HG02610 (cell line): Measurements from ENCODE around the gene SMYD3.

Experiments used
- ATAC-seq: cut with Tn5 transposase; IDR thresholded peaks from one replicate; pipeline ENCODE4 v1.9.1; 2021; ENCODE audit warnings: mild to moderate bottlenecking, moderate library complexity; ENCODE audit not compliant: unreplicated experiment

Gene SMYD3

GRCh38 chr1:246158131-246158530 is 348.9 kb downstream of the SMYD3 start:
- no peak for ATAC-seq

GRCh38 chr1:246157516-246157915 is 349.6 kb downstream of the SMYD3 start:
- ATAC-seq, result no peak

GRCh38 chr1:246156847-246157246 is 350.2 kb downstream of the SMYD3 start:
- ATAC-seq, result no peak

GRCh38 chr1:246155923-246156322 is 351.2 kb downstream of the SMYD3 start:
- ATAC-seq, result no peak

GRCh38 chr1:246153796-246154212 is 353.3 kb downstream of the SMYD3 start:
- no peak for ATAC-seq

- ATAC-seq, result no peak
Measured at GRCh38 chr1:246152986-246153431, 354.1 kb downstream of the SMYD3 start.

- no peak for ATAC-seq
Measured at GRCh38 chr1:246151796-246152434, 355.2 kb downstream of the SMYD3 start.

- no peak for ATAC-seq
Measured at GRCh38 chr1:246149543-246149942, 357.5 kb downstream of the SMYD3 start.

- ATAC-seq, result no peak
Measured at GRCh38 chr1:246147524-246148461, 359.3 kb downstream of the SMYD3 start.

GRCh38 chr1:246146804-246147523 is 360.1 kb downstream of the SMYD3 start:
- ATAC-seq, result no peak

GRCh38 chr1:246145900-246146299 is 361.2 kb downstream of the SMYD3 start:
- no peak for ATAC-seq

- no peak for ATAC-seq
Measured at GRCh38 chr1:246144931-246145330, 362.1 kb downstream of the SMYD3 start.

GRCh38 chr1:246142320-246142893 is 364.7 kb downstream of the SMYD3 start:
- no peak for ATAC-seq

- ATAC-seq, result no peak
Measured at GRCh38 chr1:246141306-246141705, 365.8 kb downstream of the SMYD3 start.

- ATAC-seq, result no peak
Measured at GRCh38 chr1:246139745-246140182, 367.3 kb downstream of the SMYD3 start.

GRCh38 chr1:246138781-246139180 is 368.3 kb downstream of the SMYD3 start:
- no peak for ATAC-seq

GRCh38 chr1:246136477-246136876 is 370.6 kb downstream of the SMYD3 start:
- ATAC-seq, result no peak

- no peak for ATAC-seq
Measured at GRCh38 chr1:246134789-246135188, 372.3 kb downstream of the SMYD3 start.

- no peak for ATAC-seq
Measured at GRCh38 chr1:246131095-246131494, 376.0 kb downstream of the SMYD3 start.

- peak; percentile 93 for ATAC-seq
Measured at GRCh38 chr1:246128494-246129069, 378.5 kb downstream of the SMYD3 start.

GRCh38 chr1:246126580-246126979 is 380.5 kb downstream of the SMYD3 start:
- ATAC-seq, result no peak
